Cortex of kidney (tissue), 1 donor: ENCODE measurements around the gene MPRIP.

Experiments
- DNase-seq: peaks from one replicate; lab custom pipeline; 2025; lab: John Stamatoyannopoulos, UW

The MPRIP gene

DNA sequence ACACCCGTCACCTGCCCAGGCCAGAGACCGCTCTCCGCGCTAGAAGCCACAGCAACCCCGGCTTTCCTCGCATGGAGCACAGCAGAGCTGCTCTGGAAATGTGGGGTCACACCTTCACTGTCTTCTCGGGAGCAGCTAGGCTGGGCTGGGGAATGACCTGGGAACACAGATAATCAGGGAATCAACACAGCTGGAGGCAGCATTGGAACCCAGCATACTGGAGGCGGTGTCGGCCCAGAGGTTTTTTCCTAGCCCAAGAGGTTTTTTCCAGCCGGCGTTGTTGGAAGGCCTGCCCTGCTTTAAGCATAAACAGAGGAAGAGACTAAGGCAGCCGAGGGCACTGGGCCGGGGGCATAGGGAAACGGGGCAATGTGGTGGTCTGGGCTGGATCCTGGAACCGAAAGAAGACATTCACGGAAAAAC is 164.7 kb downstream of the MPRIP start:
- DNase-seq: no peak

DNA sequence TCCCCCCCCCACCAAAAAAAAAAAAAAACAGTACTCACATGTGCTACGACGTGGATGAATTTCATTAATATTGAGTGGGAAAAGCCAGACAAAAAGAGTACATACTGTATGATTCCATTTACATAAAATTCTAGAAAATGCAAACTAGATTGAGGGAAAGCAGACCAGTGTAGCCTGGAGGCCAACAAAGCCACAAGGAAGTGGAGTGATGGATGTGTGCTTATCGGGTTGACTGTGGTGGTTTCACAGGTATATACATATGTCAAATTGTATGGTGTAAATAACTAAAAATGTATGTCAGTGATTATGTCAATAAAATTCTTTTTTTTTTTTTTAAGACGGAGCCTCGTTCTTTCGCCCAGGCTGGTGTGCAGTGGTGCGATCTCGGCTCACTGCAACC is 165.7 kb downstream of the MPRIP start:
- no peak for DNase-seq

DNA sequence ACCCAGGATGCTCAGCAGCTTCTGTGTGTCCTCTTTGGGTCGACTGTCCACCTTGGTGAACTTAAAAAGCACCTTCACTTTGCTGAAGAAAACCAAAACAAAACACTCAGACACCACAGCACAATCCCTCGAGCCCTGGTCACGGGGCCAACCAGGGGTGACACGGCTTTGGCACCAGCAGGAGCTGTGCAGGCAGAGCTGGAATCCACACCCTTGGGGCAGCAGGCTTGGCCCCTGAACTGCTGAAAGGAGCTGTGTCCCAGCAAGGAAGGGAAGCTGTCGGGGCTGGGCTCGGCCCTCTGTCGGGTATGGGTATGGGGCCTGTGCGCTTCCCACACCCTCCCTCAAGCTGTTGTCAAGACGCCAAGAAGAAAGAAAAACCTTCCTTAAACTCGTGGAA is 171.5 kb downstream of the MPRIP start:
- no peak for DNase-seq

DNA sequence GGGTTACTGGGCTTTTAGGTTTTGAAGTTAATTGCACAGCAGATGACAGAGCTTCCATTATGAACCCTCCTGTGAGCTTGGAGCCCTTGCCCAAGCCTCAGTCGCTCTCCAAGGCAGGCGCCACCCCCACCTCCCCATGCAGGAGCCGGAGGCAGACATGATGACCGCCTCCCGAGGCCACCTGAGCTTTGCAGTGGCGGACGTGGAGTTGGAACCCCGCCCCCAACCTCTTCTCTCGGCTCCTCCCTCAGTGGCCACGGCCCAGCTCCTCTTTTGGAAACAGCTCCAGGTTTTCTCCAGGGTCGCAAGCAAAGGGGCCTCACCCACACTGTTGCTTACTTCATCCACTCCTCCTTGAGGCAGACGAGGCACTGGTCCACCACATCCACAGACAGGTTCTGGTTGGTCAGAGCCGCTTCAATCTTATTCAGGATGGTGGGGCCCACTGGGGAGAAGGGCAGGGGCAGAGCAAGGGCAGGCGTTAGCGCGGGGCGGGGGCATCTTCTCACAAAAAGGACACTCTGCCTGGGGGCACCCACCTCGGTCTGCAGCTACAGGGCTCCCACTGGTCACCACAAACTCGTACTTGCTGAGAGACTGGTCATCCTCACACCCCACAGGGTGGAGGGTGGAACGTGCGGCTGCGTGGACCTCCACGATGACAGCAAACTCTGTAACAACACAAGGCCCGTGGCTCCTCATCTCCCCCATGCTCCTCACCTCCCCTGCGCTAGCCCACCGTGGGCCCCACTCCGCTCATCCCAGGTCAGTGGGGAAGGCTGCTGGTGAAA is 172.6 kb downstream of the MPRIP start:
- DNase-seq: no peak

DNA sequence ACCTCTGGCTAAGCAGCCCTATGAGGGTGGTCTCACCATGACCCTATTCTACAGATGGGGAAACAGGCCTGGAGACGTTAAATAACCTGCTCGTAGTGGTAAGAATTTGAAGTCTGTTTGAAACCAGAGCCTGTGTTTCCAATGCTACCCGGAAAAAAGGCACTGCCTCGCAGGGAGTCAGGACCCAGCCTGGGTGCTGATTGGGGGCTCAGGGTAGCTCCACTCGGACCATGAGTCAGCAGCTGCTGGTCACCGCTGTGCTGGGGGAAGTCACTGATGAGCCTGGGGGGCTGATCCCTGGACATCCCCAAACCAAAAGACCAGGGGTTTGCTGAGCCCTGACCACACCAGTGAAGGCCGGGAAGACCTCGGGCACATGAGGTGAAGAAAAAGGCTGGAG is 173.3 kb downstream of the MPRIP start:
- no peak for DNase-seq

DNA sequence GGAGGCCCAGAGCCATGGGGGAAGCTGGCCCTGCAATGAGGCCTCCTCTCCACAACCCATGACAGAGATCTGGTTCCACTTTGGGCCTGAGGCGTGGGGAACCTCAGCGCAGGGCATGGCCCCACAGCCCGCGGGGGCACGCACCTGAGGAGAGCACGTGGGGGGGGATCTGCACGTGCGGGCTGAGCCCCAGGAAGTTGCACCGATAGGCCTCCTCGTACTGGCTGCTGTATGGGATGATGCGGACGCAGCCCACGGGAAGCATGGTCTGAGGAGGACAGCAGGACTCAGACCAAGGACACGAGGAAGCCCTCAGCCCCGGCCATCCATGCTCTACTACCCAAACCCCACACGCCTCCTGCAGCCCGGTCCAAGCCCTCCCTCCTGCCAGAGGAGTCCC is 174.0 kb downstream of the MPRIP start:
- no peak for DNase-seq

DNA sequence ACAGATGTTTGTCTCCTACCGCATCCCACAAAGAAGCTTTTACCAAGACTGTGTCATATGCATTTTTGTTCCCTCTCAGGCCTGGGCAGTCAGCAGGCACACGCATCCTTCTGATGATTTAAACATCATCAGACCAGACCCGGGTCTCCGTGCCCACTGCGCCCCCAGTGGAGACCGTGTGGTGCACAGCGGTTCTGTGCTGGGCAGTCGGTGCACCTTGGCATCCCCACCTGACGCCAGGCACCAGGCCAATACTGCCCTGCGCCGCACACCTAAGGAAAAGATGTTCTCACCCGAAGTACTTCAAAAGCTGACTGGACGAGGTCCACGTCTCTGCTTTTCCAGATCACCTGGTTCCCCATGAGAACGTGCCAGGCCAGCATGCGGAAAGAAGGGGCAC is 174.5 kb downstream of the MPRIP start:
- no peak for DNase-seq

DNA sequence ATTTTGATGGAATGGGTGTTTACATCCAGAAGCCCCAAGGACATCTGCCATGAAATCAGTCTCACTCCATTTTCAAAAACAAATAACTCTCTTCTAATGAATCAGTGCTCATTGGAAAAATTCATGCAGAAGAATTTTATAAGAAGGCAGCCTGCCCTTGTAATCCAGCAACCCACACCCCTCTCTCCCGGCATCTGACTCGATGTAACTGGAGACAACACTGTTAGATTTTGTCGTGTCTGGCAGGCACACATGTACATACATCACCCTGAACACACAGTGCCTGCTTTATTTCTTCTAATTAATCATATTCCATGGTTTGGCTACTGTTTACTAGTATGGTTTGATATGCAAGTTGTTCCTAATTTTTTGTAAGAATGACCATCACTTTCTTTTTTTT is 175.7 kb downstream of the MPRIP start:
- no peak for DNase-seq

DNA sequence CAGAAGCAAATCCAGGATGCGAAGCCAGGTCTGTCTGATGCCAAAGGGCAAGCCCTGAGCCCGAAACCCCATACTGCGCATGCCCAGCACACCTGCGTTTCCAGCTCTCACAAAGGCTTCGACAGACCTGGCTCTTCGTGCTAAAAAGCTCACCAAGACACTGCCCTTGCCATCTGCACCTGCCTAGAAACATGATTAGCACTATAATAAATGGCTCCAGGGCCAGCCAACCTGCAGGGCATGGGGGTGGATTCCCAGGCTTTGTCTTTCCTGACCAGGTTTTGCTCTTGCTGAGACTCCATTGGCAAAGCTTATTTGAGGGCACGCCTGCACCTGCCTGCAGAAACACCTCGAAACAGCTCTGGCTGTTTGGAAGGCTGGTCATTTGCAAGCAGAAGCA is 178.3 kb downstream of the MPRIP start:
- DNase-seq: no peak

DNA sequence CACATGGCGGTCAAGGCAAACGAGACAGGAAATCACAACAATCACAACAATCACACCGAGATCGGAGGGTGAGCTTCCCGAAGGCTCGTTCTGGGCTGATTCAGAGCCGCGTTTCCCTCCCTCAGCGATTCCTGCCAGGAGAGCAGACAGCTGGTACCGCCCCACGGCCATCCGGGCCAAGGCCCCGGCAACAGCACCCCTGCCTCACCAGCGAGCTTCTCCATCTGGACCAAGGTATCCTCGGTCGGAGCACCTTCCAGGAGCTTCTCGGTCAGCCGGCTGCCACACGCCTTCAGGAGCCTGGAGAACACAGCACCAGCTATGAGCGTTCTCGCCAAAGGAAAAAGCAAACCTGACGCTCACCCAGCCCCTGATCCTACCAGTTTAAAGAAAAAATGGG is 179.1 kb downstream of the MPRIP start:
- no peak for DNase-seq

DNA sequence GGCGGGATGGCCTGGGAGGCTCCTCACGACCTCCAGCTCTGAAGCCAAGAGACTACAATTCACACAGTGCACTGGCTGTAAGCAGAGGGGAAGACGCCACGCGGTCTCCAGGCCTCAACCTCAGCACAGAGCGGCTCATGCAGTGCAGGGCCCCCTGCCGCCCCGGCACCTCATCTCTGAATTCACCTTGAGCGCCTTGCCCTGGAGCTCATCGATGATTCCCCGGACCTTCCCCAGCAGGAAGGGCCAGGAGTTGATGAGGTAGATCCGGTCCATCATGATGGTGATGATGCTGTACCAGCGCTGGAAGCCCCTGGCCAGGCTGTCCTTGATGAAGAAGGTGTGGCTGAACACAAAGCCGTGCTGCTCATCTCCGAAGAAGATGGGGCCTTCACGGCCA is 181.5 kb downstream of the MPRIP start:
- DNase-seq: no peak

DNA sequence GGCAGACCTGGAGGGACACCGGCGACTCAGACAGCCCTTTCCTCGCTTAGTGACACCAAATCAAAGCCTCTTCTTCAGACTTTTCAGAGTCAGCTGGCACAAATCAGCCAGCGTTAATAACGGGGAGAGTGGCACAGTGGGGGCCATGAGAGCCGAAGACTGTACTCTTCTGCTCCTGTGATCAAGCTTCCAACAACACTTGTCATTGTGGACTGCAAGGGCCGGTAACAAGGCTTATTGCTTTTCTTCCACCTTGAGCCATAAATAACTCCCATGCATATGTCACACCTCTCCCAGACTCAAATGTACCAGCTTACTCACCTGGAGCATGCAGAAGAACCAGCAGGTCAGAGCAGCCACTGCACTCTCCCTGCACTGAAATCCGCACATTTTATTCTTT is 181.9 kb downstream of the MPRIP start:
- DNase-seq: no peak

DNA sequence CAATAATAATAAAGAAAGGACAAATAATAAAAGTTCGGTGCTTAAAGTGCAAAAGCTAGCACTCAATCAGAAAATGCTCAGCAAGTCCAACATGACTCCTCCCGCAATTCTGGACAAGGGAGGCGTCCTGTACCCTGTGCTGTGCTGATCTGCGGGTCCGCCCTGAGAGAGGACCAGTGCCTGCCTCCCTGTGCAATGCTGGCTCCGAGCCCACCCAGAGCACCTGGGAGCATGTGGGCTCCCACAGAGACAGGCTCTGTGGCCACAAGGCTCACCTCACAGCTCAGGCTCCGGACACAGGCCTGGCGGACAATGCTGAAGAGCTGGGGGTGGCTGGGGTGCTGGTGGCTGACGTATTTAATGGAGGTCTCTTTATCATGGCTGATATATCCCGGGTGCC is 183.6 kb downstream of the MPRIP start:
- no peak for DNase-seq

DNA sequence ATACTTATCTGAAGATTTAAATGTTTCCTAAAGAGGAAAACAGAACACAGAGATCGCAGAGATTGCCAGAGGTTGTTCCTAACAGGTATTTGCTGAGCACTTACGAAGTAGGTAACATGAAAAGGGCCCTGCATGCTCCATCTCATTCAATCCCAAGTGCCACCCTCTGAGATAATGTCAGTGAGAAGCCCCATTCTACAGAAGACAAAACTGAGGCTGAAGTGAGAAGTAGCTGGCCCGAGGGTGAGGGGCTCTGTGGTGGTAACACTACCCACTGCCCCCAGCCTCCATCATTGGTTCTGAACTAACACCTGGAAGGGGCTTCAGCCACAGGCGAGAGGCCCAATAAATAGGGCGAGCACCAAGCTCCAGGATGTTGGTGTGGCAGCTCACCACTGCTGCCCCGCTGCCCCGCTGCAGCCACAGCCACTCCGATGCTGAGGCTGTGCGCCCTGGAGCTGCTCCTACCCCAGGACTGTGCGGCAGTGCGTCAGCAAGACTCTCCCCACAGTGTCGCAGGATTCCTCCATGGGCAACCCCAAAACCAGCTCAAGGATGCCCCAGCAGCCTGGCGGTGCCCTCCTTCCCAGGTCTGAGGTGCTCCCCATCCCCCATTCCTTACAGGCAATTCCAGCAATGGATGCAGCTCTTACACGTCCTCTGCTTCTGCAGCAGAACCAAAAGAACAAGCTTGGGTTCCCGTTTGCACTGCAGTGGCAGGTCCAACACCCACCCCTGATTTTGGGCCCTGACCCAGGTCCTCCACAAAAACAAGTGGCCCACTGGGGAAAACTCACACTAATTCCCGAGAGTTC is 184.4 kb downstream of the MPRIP start:
- no peak for DNase-seq

DNA sequence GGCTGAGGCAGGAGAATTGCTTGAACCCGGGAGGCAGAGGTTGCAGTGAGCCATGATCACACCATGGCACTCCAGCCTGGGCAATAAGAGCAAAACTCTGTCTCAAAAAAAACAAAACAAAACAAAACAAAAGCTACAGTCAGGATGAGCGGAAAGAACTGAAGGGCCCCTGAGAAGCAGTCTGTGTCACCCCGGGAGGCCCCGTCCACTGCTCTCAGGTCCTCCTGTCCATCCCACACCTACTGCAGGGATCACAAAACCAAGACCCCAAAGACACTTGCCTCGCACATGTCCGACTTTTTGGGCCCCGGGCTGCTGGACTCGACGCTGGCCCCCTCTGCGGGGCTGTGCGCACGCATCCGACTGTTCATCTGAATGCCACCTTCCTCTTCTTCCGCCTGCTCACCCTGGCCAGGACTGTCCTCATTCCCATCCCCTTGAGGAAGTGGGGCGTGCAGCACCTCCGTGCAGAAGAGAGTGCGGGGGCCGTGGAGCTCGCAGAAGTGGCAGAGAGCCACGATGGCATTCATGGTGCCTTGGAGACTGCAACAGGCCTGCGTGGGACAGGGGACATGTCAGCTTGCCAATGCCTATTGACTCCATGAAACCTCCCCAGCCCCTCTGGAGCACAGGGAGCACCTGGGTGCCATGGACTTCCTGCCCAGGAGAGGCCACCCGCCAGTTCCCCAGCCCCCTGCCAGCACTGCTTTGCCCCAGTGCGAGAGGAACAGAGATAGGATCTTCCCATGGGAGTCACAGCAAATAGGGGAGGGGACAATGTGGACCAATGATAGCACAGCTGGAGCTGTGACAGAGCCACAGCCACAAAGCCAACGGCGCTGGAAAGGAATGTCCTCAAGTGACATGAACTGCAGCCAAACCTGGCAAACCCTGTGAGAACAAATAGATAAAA is 185.6 kb downstream of the MPRIP start:
- DNase-seq: no peak

DNA sequence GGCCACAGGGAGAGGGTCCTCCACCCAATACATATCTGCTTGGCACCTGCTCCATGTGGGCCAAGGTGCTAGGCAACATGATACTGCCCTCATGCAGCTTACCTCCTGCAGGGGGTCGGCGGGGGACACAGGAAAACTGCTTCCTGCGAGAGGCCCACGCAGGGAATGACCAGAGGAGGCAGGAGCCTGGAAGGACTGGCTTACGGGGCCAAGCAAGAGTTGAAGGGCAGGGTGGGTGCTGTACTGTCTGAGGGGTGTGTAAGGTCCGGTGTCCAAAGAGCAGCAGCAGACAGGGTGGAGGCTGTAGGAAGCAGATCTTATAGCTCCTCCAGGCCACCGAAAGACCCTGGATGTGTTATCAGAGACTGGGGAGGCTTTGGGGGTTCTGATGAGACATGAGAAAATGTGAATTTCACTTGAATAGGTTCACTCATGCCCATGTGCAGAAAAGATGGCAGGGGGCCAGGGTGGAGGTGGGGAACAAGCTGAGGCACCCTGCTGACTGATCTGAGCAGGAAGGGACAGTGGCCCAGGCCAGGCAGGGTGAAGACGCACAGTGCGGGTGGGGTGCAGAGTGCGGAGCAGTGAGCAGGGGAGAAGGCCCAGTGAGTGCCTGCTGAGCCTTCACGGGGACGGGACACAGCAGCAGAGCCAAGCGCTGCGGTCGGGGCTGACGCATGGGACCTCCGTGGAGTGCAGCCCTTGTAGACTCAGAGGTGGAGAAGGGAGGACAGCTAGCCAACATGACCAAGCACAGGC is 186.4 kb downstream of the MPRIP start:
- no peak for DNase-seq

DNA sequence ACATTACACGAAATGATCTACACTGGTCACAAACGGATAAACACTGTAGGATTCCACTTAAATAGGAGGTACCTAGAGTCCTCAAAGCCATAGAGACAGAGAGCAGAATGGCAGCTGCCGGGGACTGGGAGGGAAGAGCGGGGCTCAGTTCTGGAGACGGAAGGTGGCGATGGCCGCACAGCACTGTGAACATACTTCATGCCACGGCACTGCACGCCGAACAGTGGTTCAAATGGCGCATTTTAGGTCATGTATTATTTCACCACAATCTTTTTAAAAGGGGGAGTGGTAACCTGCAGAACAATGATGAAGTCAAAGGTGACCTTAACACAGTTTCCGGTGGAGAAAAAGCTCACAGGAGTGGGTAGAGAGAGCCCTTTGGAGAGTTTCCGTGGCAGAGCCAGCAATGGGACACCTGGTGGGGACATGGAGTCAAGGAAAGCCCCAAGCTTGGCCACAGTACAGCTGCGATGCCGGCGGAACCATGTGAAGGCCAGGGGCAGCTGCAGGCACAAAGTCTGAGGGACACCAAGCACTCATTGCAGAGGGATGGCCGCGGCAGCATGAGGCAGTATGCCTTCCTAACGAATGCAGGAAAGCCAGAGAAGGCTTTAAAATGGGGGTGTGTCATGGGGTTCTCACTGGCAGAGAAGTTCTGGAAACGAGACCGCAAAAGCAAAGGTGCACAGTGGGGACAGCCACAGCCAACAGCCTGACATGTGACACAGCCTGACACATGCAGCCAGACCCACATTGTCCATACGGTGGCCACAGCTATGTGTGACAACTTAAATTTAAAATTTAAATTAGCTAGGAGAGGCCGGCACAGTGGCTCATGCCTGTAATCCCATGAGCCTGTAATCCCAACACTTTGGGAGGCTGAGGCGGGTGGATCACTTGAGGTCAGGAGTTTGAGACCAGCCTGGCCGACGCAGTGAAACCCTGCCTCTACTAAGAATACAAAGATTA is 187.4 kb downstream of the MPRIP start:
- DNase-seq: no peak

DNA sequence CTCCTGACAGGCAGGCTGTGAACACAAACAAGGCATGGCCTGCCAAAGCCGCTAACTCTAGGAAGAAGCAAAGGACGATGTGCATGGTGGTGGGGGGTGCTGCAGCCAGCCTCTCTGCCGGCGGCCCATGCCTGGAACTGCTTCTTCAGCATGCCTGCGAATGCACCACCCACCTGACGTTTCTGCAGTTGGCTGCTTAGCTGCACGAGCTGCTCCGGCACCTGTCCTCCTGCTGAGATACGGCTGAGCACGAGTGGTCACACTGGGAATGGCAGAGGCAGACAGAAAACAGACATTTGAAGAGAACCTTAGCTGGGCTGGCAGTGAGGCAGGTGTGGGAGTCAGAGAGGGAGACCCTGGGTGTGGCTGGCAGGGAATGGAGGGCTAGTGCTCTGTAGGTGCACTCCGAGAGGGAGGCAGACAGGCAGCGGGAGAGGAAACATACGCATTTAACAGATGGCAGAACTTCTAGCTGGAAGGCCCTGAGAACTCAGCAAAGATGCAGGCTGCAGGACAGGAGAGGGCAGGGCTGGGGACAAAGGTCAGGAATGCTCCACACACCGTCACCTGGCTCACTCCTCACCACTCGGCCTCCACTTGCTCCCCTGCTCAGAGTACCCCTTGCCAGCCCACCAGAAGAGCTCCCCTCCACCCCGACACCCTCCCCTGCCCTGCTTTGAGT is 189.5 kb downstream of the MPRIP start:
- DNase-seq: no peak

DNA sequence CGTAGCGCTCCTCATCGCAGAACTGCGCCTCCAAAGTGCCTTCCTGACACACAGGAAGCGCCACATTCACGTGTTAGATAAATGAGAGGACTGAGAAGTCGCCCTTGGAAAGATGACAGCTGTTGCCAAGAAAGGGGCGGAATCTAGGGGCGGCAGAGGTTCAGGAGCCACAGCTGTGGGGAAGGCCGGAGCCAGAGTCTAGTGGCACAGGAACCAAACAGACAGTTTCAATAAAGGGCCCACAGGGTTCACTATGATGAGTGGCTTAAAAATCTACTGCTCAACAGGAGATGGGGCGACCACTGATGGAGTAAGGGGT is 190.0 kb downstream of the MPRIP start:
- DNase-seq: no peak
